Ureter (tissue), 1 donor: ENCODE data around the gene TMEM182. TPM values are rescaled to one million over a fixed set of nuclear protein-coding genes. Genes with fewer than 3 reads are reported as not detected.

Source experiments
- total RNA-seq: library from RNA; stranded (reverse); gene quantifications from one replicate; pipeline ENCODE4 v1.2.4, GENCODE V29; 2023
- donor health status: DM: yes; HTN: yes; CAD: no.

The TMEM182 gene
- total RNA-seq, 1 donor from 2014 or later: 12.8 TPM

Other genes starting within 250 kb of the TMEM182 start
- gene SLC9A2, start 142.5 kb upstream of the TMEM182 start, total RNA-seq: 21.1 TPM